ENCODE results near the gene DNAH10.

DNA sequence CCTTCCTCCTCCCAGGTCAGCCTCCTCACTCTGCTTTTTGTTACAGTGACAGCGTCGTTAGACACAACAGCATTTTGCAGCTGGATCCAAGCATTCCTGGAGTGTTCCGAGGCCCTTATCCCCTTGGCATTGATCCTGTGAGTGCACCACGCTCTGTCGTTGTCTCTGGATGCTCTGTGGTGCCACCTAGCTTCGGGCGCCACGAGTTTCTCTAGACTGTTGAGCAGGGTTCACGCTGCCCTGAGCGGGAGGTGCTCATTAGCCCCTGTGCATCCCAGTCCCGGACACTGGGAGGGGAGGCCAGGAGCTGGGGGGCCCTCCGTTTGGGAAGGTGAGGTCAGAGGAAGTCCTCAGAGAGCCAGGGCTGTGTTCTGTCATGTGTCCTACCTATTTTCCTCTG is 17.3 kb upstream of the DNAH10 start:
- TF ChIP-seq EZH2 (IDR thresholded peaks at IDR 0.05; ENCODE audit: insufficient read depth, poor library complexity, severe bottlenecking) (no peak), EZH2phosphoT487 (IDR thresholded peaks at IDR 0.05; ENCODE audit: insufficient read depth, low read depth) (no peak)
